GM12892 (cell line): ENCODE results near the gene PCBP2.
A peak's percentile ranks its signal among the peaks of the same experiment; 100 is the strongest.

ENCODE experiments used
- POLR2A ChIP-seq: IDR thresholded peaks from 2 replicates; pipeline ENCODE4 v1.6.1; 2011; ENCODE audit warnings: low read depth, low read length, control low read depth
- TAF1 ChIP-seq: IDR thresholded peaks from 2 replicates; pipeline ENCODE4 v1.6.1; 2011; ENCODE audit warnings: low read depth, mild to moderate bottlenecking, control low read depth, low read length, borderline replicate concordance

DNA sequence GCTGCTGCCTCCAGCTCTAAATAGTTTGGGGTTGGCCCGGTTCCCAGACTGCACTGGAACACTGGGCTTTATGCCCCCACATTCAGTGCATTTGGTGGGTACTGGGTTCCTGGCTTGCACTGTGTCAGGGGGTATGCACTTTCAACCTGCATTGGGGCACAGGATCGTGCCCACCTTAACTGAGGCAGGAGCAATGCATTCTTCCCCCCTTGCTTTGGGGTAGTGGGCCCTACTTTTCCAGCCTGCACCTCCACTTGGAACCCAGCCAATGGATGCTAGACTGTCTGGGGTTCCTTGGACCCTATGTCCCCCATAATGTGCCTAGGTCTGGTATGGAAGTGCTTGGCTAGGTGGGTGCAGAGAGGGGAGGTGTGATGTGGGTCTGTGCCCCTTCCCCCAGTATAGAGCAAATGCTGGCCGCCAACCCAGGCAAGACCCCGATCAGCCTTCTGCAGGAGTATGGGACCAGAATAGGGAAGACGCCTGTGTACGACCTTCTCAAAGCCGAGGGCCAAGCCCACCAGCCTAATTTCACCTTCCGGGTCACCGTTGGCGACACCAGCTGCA is 49.8 kb downstream of the PCBP2 start:
- TF ChIP-seq POLR2A, result peak; percentile 33
- TF ChIP-seq TAF1, result peak; percentile 3; the same call in 1 of the 2 replicates
